CD14-positive monocyte (primary cell): ENCODE measurements around the gene SLC26A11. TPM values are rescaled to one million over a fixed set of nuclear protein-coding genes. Genes with fewer than 3 reads are reported as not detected.
"Not testable (repeated sequence)": the region's sequence is repeated elsewhere in the genome, so short reads cannot be mapped to it uniquely, and the experiment has no call there.

Experiments used
- DNase-seq, 3 donors: peaks; one replicate each; pipeline ENCODE4 v3.0.0-alpha.2; 2011 to 2022
- H2AFZ ChIP-seq: 2 replicates; pipeline ENCODE4 v1.6.0; 2012; ENCODE audit warnings: mild to moderate bottlenecking, low read depth, low read length, inconsistent platforms; ENCODE audit not compliant: insufficient read depth, poor library complexity, severe bottlenecking
- H3K27ac ChIP-seq, 2 donors: 1 replicate in 1 of 2; 2 replicates in 1 of 2; pipeline ENCODE4 v1.5.1; 2012 to 2013; ENCODE audit warnings: low read length in 2 of 2, control low read depth in 1 of 2, inconsistent platforms in 1 of 2, low read depth in 1 of 2, mild to moderate bottlenecking in 1 of 2
- H3K27me3 ChIP-seq, 2 donors: one replicate each; pipeline versions ENCODE4 v1.6.0 to v1.6.1; 2011 to 2013; ENCODE audit warnings: low read length in 2 of 2; ENCODE audit not compliant: control insufficient read depth in 2 of 2, insufficient read depth in 2 of 2
- H3K36me3 ChIP-seq, 2 donors: replicated peaks in 1 of 2; 1 replicate in 1 of 2; 2 replicates in 1 of 2; pipeline versions ENCODE4 v1.5.1 to v1.6.1; 2012 to 2013; ENCODE audit warnings: low read length in 2 of 2, control low read depth in 1 of 2, inconsistent platforms in 1 of 2, mild to moderate bottlenecking in 1 of 2; ENCODE audit not compliant: insufficient read depth in 2 of 2, control insufficient read depth in 1 of 2
- H3K4me1 ChIP-seq, 2 donors: 1 replicate in 1 of 2; 2 replicates in 1 of 2; pipeline versions ENCODE4 v1.5.1 to v1.6.1; 2012 to 2013; ENCODE audit warnings: low read length in 2 of 2, control low read depth in 1 of 2, inconsistent platforms in 1 of 2, mild to moderate bottlenecking in 1 of 2, moderate library complexity in 1 of 2; ENCODE audit not compliant: insufficient read depth in 2 of 2, control insufficient read depth in 1 of 2
- H3K4me2 ChIP-seq: replicated peaks from 2 replicates; pipeline ENCODE3; 2012; ENCODE audit warnings: low read length, moderate library complexity, mild to moderate bottlenecking; ENCODE audit not compliant: poor library complexity, severe bottlenecking; ENCODE audit errors: extremely low read depth
- H3K4me3 ChIP-seq, 3 experiments: fragments of 200-600 bp in 1 of 3; sonication (generic) in 1 of 3; replicated peaks in 1 of 3; 1 replicate in 2 of 3; 2 replicates in 1 of 3; pipeline ENCODE4 v1.5.1; 2011 to 2013; ENCODE audit warnings: low read length in 3 of 3, mild to moderate bottlenecking in 3 of 3, control low read depth in 2 of 3, low read depth in 2 of 3, inconsistent platforms in 1 of 3, moderate library complexity in 1 of 3
- H3K79me2 ChIP-seq: 2 replicates; pipeline ENCODE4 v1.6.0; 2012; ENCODE audit warnings: mild to moderate bottlenecking, control low read depth, inconsistent platforms, low read length, moderate library complexity; ENCODE audit not compliant: insufficient read depth
- H3K9ac ChIP-seq: 2 replicates; pipeline ENCODE4 v1.6.0; 2017; ENCODE audit warnings: low read length, mild to moderate bottlenecking; ENCODE audit not compliant: insufficient read depth, poor library complexity, severe bottlenecking
- H3K9me3 ChIP-seq, 2 donors: replicated peaks in 1 of 2; 1 replicate in 1 of 2; 2 replicates in 1 of 2; pipeline versions ENCODE4 v1.5.1 to v1.6.1; 2012 to 2013; ENCODE audit warnings: low read length in 2 of 2, control low read depth in 1 of 2; ENCODE audit not compliant: control insufficient read depth in 1 of 2, insufficient read depth in 1 of 2
- H4K20me1 ChIP-seq: 2 replicates; pipeline ENCODE4 v1.6.0; 2012; ENCODE audit warnings: mild to moderate bottlenecking, low read length, control low read depth, moderate library complexity; ENCODE audit not compliant: insufficient read depth
- H3K27ac Mint-ChIP-seq, 7 donors: one replicate each; pipeline ENCODE4 v1.8.0; 2020; ENCODE audit warnings: mild to moderate bottlenecking in 7 of 7, mixed read lengths in 7 of 7, moderate library complexity in 6 of 7, inconsistent platforms in 2 of 7
- H3K27me3 Mint-ChIP-seq, 3 donors: one replicate each; pipeline ENCODE4 v1.8.0; 2021 to 2022; ENCODE audit warnings: low read depth in 3 of 3, mild to moderate bottlenecking in 3 of 3, mixed read lengths in 3 of 3, moderate library complexity in 3 of 3, inconsistent platforms in 1 of 3
- H3K36me3 Mint-ChIP-seq, 2 donors: one replicate each; pipeline ENCODE4 v1.8.0; 2020; ENCODE audit warnings: mixed read lengths in 2 of 2, inconsistent platforms in 1 of 2, mild to moderate bottlenecking in 1 of 2
- H3K4me1 Mint-ChIP-seq: one replicate; pipeline ENCODE4 v1.8.0; 2020; ENCODE audit warnings: mild to moderate bottlenecking, mixed read lengths
- H3K4me3 Mint-ChIP-seq, 2 donors: one replicate each; pipeline ENCODE4 v1.8.0; 2020; ENCODE audit warnings: mild to moderate bottlenecking in 2 of 2, mixed read lengths in 2 of 2, moderate library complexity in 1 of 2
- H3K9me3 Mint-ChIP-seq, 7 donors: one replicate each; pipeline ENCODE4 v1.8.0; 2020 to 2022; ENCODE audit warnings: mixed read lengths in 7 of 7, mild to moderate bottlenecking in 6 of 7, moderate library complexity in 6 of 7, inconsistent platforms in 2 of 7
- CTCF ChIP-seq: fragments of 200-600 bp; IDR thresholded peaks from one replicate; pipeline ENCODE4 v1.8.0; 2022; ENCODE audit warnings: antibody characterized with exemption, mild to moderate bottlenecking
- WGBS: methylation state at CpG from one replicate; pipeline ENCODE4 v1.1.5; 2013; ENCODE audit warnings: missing lambda C conversion rate; ENCODE audit not compliant: insufficient coverage; 5-methylcytosine and 5-hydroxymethylcytosine counted together
- intact Hi-C, 2 donors: fragments of 100-400 bp; cut with micrococcal nuclease; formaldehyde crosslinking; loops; one replicate each; pipeline versions ENCODE4 v1.15.0 to v1.15.1; 2023
- polyA plus RNA-seq, 3 donors: library from polyadenylated mRNA; depleted of rRNA in 1 of 3; unstranded in 2 of 3; stranded (reverse) in 1 of 3; fragments of 300-500 nt in 2 of 3; fragments of >200 nt in 1 of 3; fragmentation: Illumina TruSeq in 2 of 3; gene quantifications; 1 replicate in 2 of 3; 2 replicates in 1 of 3; pipeline ENCODE4 v1.2.3, GENCODE V29; 2012 to 2021

SLC26A11 gene
- polyA plus RNA-seq, 3 donors = 1.8 to 29.7 (median 2.6) TPM

GRCh38 chr17:80274331-80274730 lies 54.1 kb downstream of the SLC26A11 start:
- H3K4me3 ChIP-seq = no peak overlapping the region
- H3K79me2 ChIP-seq = peaks cover 81% of the 10 kb centered on the region
- peaks cover 44 to 77% of the 10 kb centered on the region in 2 donors for H3K36me3 Mint-ChIP-seq
- TF ChIP-seq CTCF = no peak
- H3K9me3 Mint-ChIP-seq = no peaks in the 10 kb centered on the region
- no peak for DNase-seq
- H3K27me3 Mint-ChIP-seq = peaks cover 0 to 2% (median 0%) of the 10 kb centered on the region in 3 donors
- no peaks in the 10 kb centered on the region for H3K27me3 ChIP-seq
- H4K20me1 ChIP-seq = peaks cover 98% of the 10 kb centered on the region
- no peak overlapping the region for H3K4me2 ChIP-seq
- no peaks in the 10 kb centered on the region for H3K4me1 ChIP-seq
- no peak overlapping the region for H3K9ac ChIP-seq
- WGBS = 93% methylated on average over 6 of the region's 9 CpGs
- peaks cover 11% of the 10 kb centered on the region for H3K4me1 Mint-ChIP-seq
- H3K27ac ChIP-seq = no peak overlapping the region
- H3K36me3 ChIP-seq = peaks cover 58 to 86% of the 10 kb centered on the region in 2 donors
- H3K9me3 ChIP-seq = no peaks in the 10 kb centered on the region
- intact Hi-C loops = no loop called here
- no peak overlapping the region for H3K4me3 Mint-ChIP-seq
- no peak overlapping the region for H2AFZ ChIP-seq
- H3K27ac Mint-ChIP-seq = peak overlapping the region in 2 of 7 donors; percentile 15 to 40

GRCh38 chr17:80274871-80275449 lies 54.7 kb downstream of the SLC26A11 start:
- no peak for TF ChIP-seq CTCF
- Mint-ChIP-seq H3K9me3 (no peaks in the 10 kb centered on the region), H3K36me3 (peaks cover 49 to 83% of the 10 kb centered on the region in 2 donors), H3K27me3 (peaks cover 0 to 2% (median 0%) of the 10 kb centered on the region in 3 donors), H3K4me1 (peaks cover 11% of the 10 kb centered on the region), H3K27ac (peak overlapping the region in 3 of 7 donors; percentile 21 to 66 (median 65)), H3K4me3 (no peak overlapping the region)
- no peak for DNase-seq
- no peak overlapping the region for H3K9ac ChIP-seq
- H3K36me3 ChIP-seq = peaks cover 58 to 86% of the 10 kb centered on the region in 2 donors
- H3K9me3 ChIP-seq = no peaks in the 10 kb centered on the region
- 100% methylated on average over 1 of the region's 4 CpGs for WGBS
- no peak overlapping the region for H3K4me2 ChIP-seq
- no peak overlapping the region for H3K4me3 ChIP-seq
- H3K4me1 ChIP-seq = no peaks in the 10 kb centered on the region
- no peak overlapping the region for H2AFZ ChIP-seq
- H4K20me1 ChIP-seq = peaks cover 98% of the 10 kb centered on the region
- no peaks in the 10 kb centered on the region for H3K27me3 ChIP-seq
- intact Hi-C loops = no loop called here
- no peak overlapping the region for H3K27ac ChIP-seq
- peaks cover 77% of the 10 kb centered on the region for H3K79me2 ChIP-seq

GRCh38 chr17:80275857-80276256 lies 55.6 kb downstream of the SLC26A11 start:
- H2AFZ ChIP-seq, H3K4me3 ChIP-seq, H3K9ac ChIP-seq, intact Hi-C loops, H3K4me1 ChIP-seq, H3K4me2 ChIP-seq, H3K27ac Mint-ChIP-seq, H3K27ac ChIP-seq, H3K27me3 Mint-ChIP-seq, H3K4me3 Mint-ChIP-seq, H3K9me3 ChIP-seq, DNase-seq, H3K27me3 ChIP-seq, H3K9me3 Mint-ChIP-seq: not testable (repeated sequence)
- Histone ChIP-seq H3K79me2 (peaks cover 77% of the 10 kb centered on the region), H4K20me1 (peaks cover 98% of the 10 kb centered on the region), H3K36me3 (peaks cover 62 to 86% of the 10 kb centered on the region in 2 donors)
- no CpG with 5 or more reads among the region's 8 CpGs for WGBS
- H3K4me1 Mint-ChIP-seq = peaks cover 11% of the 10 kb centered on the region
- H3K36me3 Mint-ChIP-seq = peaks cover 58 to 87% of the 10 kb centered on the region in 2 donors
